GM23248 (cell line): Measurements from ENCODE around the gene KRTAP12-2.

Experiments
- EZH2 ChIP-seq: fragments of 200-600 bp; sonication (generic); IDR thresholded peaks from 2 replicates; pipeline ENCODE4 v1.6.1; 2018; ENCODE audit warnings: antibody characterized with exemption, mild to moderate bottlenecking; ENCODE audit not compliant: insufficient read depth, poor library complexity, severe bottlenecking
- EZH2phosphoT487 ChIP-seq: fragments of 200-600 bp; sonication (generic); IDR thresholded peaks from 2 replicates; pipeline ENCODE4 v1.6.1; 2018; ENCODE audit warnings: antibody characterized with exemption, moderate library complexity, mild to moderate bottlenecking, low read depth; ENCODE audit not compliant: insufficient read depth

- no peak for TF ChIP-seq EZH2phosphoT487
- TF ChIP-seq EZH2 = no peak
Measured at GRCh38 chr21:44647222-44647552, 19.5 kb downstream of the KRTAP12-2 start.
